Cardiac muscle cell (in vitro differentiated cells and primary cell): ENCODE results near the gene TTLL5. TPM values are rescaled to one million over a fixed set of nuclear protein-coding genes. Genes with fewer than 3 reads are reported as not detected.

Experiments used
- DNase-seq, 2 donors: peaks; one replicate each; pipeline versions ENCODE4 v3.0.0 to v3.0.0-alpha.2; 2010 to 2017; ENCODE audit warnings: low read depth in 1 of 2, low spot score in 1 of 2
- H3K27ac ChIP-seq: fragments of 200-600 bp; sonication (generic); 2 replicates; pipeline ENCODE4 v1.5.1; 2016
- H3K27me3 ChIP-seq: fragments of 200-600 bp; sonication (generic); 2 replicates; pipeline ENCODE4 v1.6.0; 2016; ENCODE audit warnings: control low read depth
- H3K36me3 ChIP-seq: fragments of 200-600 bp; sonication (generic); 2 replicates; pipeline ENCODE4 v1.5.1; 2016; ENCODE audit warnings: control low read depth
- H3K4me1 ChIP-seq: fragments of 200-600 bp; sonication (generic); 2 replicates; pipeline ENCODE4 v1.8.1; 2017; ENCODE audit warnings: low read depth, mild to moderate bottlenecking, mixed run types
- H3K4me3 ChIP-seq: fragments of 200-600 bp; sonication (generic); 2 replicates; pipeline ENCODE4 v1.5.1; 2016; ENCODE audit warnings: mild to moderate bottlenecking
- H3K9me3 ChIP-seq: fragments of 200-600 bp; sonication (generic); 2 replicates; pipeline ENCODE4 v1.5.1; 2017; ENCODE audit warnings: low read depth, mild to moderate bottlenecking, control low read depth
- polyA plus RNA-seq: library from polyadenylated mRNA; unstranded; fragments of >200 nt; fragmentation: Nextera tagmentation; extraction: Ambion mirVana; gene quantifications from 2 replicates; pipeline ENCODE4 v1.2.1, GENCODE V29; 2016
- total RNA-seq: library from RNA; depleted of rRNA; stranded (reverse); fragments of >200 nt; gene quantifications from 2 replicates; pipeline ENCODE4 v1.2.3, GENCODE V29; 2016
- TF ChIP-seq, protein P1 (sequence below): IDR thresholded peaks from 2 replicates; pipeline ENCODE4 v1.5.1; 2012; ENCODE audit warnings: low read depth, mild to moderate bottlenecking, low read length

The TTLL5 gene
- total and polyA plus RNA-seq, 2 experiments from 2014 or later = 24.1 to 28.4 TPM

DNA sequence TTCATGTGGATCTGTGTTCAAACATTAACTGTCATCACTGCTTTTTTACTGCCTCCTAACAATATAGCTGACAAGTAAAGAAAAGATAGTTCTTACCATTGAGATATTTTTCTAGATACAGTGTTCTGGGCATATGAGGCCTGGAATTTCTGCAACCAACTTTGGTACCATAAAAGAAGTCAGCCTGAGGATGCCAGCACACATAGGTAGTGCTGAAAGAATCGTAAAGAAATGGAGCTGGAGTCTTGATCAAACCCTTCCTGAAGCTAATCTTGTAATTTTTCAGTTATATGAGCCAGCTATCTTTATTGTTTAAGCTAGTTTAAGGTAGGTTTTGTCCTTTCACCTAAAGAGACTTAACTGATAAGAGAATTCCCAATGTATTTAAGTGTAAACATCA is 11.7 kb upstream of the TTLL5 start:
- H3K27ac ChIP-seq = peak overlapping the region; percentile 89

DNA sequence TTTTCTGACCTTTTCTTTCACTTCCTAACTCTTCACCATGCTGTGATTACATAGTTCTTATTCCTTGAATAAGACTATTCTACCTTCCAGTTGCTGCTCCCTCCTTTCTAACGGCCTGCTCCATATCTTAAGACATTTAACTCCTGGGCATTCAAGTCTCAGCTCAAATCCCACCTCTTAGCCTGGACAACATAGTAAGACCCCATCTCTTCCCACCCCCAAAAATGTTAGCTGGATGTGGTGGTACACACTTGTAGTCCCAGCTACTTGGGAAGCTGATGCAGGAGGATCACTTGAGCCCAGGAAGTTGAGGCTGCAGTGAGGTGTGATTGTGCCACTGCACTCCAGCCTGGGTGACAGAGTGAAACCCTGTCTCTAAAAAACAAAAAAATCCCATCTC is 11.3 kb upstream of the TTLL5 start:
- Histone ChIP-seq H3K4me3 (no peak overlapping the region), H3K9me3 (no peaks in the 10 kb centered on the region), H3K4me1 (peaks cover 14% of the 10 kb centered on the region), H3K27me3 (no peaks in the 10 kb centered on the region), H3K36me3 (peaks cover 39% of the 10 kb centered on the region), H3K27ac (no peak overlapping the region)
- no peak for DNase-seq
- TF ChIP-seq, protein P1, sequence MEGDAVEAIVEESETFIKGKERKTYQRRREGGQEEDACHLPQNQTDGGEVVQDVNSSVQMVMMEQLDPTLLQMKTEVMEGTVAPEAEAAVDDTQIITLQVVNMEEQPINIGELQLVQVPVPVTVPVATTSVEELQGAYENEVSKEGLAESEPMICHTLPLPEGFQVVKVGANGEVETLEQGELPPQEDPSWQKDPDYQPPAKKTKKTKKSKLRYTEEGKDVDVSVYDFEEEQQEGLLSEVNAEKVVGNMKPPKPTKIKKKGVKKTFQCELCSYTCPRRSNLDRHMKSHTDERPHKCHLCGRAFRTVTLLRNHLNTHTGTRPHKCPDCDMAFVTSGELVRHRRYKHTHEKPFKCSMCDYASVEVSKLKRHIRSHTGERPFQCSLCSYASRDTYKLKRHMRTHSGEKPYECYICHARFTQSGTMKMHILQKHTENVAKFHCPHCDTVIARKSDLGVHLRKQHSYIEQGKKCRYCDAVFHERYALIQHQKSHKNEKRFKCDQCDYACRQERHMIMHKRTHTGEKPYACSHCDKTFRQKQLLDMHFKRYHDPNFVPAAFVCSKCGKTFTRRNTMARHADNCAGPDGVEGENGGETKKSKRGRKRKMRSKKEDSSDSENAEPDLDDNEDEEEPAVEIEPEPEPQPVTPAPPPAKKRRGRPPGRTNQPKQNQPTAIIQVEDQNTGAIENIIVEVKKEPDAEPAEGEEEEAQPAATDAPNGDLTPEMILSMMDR = no peak

More for the DNA sequence above, 11.7 kb upstream of the TTLL5 start:
- Histone ChIP-seq H3K4me3 (no peak overlapping the region), H3K9me3 (no peaks in the 10 kb centered on the region), H3K4me1 (peaks cover 14% of the 10 kb centered on the region), H3K27me3 (no peaks in the 10 kb centered on the region), H3K36me3 (peaks cover 37% of the 10 kb centered on the region)
- DNase-seq = no peak
- TF ChIP-seq, protein P1 = no peak

DNA sequence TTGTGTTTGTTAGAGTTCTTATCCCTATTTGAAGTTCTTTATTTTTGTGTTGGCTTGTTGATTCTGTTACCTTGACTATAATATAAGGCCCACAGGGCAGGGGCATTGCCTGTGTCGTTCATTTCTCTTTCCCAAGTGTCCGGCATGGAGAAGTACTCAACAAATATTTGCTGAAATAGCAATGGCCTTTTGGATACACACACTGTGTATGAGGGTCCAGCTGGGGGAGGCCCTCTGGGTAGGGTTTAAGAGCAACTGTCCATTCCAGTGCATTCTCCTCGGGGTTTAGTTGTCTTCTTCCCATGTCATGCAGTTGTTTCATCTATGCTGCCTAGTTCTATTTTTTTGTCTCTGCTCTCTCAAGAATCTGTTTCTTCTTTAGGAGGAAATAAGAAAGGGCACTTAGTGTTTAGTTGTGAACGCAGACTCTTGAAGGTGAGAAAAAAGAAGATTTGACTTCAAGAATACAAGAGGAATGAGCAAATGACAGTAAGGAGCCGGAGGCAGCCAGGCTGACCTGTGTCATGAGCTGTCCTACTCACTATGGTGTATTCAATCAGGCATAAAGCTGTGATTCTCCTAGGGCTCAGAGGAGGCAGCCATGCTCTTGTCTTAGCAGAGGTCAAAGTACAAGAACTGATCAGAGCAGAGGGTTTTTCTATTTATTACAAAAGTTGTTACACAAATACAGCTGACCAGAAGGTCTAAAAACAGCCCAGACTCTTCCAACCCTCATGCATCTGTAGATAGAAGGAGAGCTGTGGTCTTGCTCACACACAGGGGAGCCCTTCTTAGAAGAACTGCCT is 10.6 kb upstream of the TTLL5 start:
- no peak for DNase-seq
- no peaks in the 10 kb centered on the region for H3K27me3 ChIP-seq
- no peaks in the 10 kb centered on the region for H3K9me3 ChIP-seq
- H3K4me1 ChIP-seq = peaks cover 14% of the 10 kb centered on the region
- H3K36me3 ChIP-seq = peaks cover 39% of the 10 kb centered on the region
- TF ChIP-seq, protein P1 = no peak
- no peak overlapping the region for H3K4me3 ChIP-seq
- no peak overlapping the region for H3K27ac ChIP-seq

DNA sequence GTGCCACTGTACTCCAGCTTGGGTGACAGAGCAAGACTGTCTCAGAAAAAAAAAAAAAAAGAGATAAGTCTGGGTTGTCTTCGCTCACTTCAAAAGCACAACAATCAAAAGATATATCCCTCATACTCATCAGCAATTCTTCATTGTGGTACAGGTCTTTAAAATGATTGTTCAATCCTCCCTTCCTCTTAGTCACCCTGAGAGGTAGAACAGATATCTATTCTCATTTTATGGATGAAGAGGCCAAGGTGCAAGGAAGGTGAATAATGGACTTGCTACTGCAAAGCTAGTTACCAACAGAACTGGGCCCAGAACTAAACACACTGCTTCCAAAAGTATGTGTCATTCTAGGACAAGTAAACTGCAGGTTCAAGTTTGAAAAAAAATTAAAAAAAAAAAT is 7.5 kb upstream of the TTLL5 start:
- Histone ChIP-seq H3K4me1 (peaks cover 3% of the 10 kb centered on the region), H3K27me3 (no peaks in the 10 kb centered on the region), H3K27ac (no peak overlapping the region), H3K4me3 (no peak overlapping the region), H3K36me3 (peaks cover 39% of the 10 kb centered on the region), H3K9me3 (no peaks in the 10 kb centered on the region)
- DNase-seq = no peak
- TF ChIP-seq, protein P1 = no peak

DNA sequence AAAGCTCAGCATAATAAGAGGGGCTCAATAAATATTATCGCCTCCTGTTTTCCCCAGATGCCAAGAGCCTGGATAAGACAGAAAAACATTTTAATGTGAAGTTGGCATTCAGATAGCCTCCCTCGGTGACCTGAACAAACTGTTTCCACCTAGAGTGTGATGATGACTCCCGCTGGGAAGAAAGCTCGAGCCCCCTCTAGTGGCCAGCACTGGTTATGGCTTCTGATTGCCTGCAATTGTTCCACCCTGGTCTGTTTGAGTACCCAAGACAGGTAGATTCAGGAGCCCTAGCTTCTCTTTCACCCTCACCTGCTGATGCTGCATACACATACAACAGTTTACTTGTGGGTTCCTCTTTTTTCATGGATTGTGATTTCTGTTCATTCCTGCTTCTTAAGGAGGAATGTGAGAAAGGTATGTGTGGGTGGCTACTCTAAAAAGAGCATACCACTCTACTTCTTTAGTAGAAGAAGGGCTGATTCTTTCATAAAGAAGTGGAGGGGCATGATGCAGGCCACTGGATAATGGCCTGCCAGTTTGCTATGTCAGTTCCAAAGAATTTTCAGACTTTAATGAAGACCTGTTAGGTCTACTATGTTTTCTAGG is 6.8 kb upstream of the TTLL5 start:
- H3K27me3 ChIP-seq = no peaks in the 10 kb centered on the region
- H3K27ac ChIP-seq = peak overlapping the region; percentile 16
- no peaks in the 10 kb centered on the region for H3K9me3 ChIP-seq
- DNase-seq = peak; percentile 72 to 78
- no peaks in the 10 kb centered on the region for H3K4me1 ChIP-seq
- H3K36me3 ChIP-seq = peaks cover 37% of the 10 kb centered on the region
- H3K4me3 ChIP-seq = no peak overlapping the region
- TF ChIP-seq, protein P1 = peak; percentile 97
